Activated CD4-positive, CD25-positive, alpha-beta regulatory T cell treated with anti-CD3 and anti-CD28 coated beads, Interleukin-2, amount 50 U/mL, for 72 hours (primary cell): ENCODE data around the gene TCERG1L.

Experiments
- DNase-seq: peaks from one replicate; pipeline ENCODE4 v3.0.0; 2021

The TCERG1L gene

GRCh38 chr10:131314799-131315198, 3.3 kb upstream of the TCERG1L start:
- no peak for DNase-seq

DNA sequence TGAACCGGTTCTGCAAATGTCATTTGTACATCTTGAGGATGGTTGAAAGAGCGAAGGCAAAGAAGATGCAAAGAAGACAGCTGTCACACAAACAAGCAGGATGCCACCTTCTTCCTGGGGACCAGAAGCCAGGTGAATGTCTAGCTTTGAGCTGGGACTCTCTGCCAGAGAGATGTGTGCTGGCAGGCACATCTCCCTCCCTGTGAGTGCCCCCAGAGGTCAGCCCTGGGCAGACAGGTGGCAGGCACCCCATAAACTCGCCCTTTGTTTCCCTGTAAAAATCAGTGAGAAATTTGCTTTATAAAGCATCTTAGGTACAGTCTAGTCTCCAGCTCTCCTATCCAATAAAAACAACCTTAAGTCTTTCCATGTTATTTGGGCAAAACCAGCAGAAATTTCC, 2.6 kb upstream of the TCERG1L start:
- DNase-seq = no peak

- no peak for DNase-seq
These were observed 1.9 kb upstream of the TCERG1L start for GRCh38 chr10:131313377-131313776.

DNA sequence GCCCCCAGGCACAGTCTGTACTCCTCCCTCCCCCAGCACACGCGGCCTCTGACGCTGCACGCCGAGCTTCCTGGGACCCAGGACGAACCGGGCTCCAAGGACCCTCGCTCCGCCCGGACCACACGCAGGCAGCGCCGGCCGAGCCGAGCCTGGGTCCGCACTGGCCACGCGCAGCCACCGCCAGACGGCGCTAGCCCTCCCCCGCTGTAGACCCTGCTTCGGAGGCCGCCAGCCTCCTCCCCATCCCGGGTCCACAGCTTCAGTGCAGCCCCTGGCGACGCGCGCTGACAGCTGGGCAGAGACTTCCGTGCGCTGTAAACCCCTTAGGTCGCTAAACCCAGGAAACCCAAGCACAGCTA, 936 bp upstream of the TCERG1L start:
- no peak for DNase-seq

DNA sequence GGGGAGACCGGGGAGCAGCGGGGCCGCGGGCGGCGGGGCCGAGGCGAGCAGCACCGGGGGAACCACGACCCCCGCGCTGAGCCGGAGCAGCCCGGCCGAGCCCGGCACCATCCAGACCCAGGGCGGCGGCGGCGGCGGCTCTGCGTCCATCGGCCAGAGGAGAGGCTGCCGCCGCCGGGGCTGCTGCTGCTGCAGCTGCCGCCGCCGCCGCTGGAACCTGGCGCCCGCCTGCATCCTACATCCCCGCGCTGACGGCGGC, 190 bp downstream of the TCERG1L start:
- DNase-seq = no peak

GRCh38 chr10:131310551-131311401, 745 bp downstream of the TCERG1L start:
- no peak for DNase-seq

- DNase-seq = no peak
These were observed 1.4 kb downstream of the TCERG1L start for GRCh38 chr10:131310142-131310541.

- DNase-seq = no peak
These were observed 11.0 kb downstream of the TCERG1L start for GRCh38 chr10:131300508-131300907.

GRCh38 chr10:131290781-131291180, 20.7 kb downstream of the TCERG1L start:
- no peak for DNase-seq

DNA sequence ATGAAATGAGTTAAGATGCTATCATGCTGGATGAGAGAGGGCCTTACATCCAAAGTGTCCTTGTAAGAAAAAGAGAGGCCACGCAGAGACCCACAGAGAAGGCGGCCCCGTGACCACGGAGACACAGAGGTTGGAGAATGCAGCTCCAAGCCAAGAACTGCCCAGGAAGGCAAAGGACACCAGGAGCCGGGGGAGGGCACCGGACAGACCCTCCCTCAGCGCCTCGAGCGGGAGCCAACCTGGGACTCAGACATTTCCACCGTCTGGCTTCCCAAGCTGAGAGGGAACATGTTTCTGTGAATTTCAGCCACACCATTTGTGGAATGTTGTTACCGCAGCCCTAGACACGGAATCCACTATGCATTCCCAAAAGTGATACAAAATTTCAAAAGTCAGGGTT, 22.9 kb downstream of the TCERG1L start:
- no peak for DNase-seq

GRCh38 chr10:131282961-131283360, 28.6 kb downstream of the TCERG1L start:
- DNase-seq = no peak

DNA sequence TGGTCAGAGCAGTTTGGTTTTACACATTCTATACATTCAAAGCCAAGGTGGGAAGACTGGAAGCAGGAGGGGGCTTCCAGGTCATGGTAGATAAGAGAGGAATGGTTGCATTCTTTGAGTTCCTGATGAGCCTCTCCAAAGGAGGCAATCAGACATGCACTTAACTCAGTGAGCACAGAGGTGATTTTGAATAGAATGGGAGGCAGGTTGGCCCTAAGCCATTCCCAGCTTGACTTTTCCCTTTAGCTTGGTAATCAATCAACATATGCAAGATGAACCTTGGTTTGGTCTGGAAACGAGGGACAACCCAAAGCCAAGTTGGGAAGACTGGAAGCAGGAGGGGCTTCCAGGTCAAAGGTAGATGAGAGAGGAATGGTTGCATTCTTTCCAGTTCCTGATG, 31.4 kb downstream of the TCERG1L start:
- no peak for DNase-seq

- DNase-seq = no peak
These were observed 32.0 kb downstream of the TCERG1L start for GRCh38 chr10:131279516-131279915.

GRCh38 chr10:131277969-131278368, 33.6 kb downstream of the TCERG1L start:
- no peak for DNase-seq

GRCh38 chr10:131277278-131277677, 34.2 kb downstream of the TCERG1L start:
- DNase-seq = no peak

DNA sequence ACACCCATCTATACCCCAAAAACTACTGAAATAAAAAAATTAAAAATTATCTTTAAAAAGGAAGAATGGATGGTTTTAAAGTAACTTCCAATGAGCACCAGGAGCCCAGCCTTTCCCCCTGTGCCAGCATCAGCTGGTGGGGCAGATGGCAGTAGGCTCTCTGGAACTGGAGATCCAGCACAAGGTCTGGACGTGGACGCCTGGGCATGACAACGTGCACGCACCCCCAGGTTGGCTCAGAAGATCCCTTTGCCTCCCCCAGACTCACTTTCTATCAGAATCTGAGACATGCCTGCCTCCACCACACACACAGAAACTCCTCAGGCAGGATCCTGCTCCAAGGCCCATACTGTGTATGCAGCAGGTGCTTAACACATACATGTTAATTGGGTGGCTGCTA, 35.8 kb downstream of the TCERG1L start:
- no peak for DNase-seq

DNA sequence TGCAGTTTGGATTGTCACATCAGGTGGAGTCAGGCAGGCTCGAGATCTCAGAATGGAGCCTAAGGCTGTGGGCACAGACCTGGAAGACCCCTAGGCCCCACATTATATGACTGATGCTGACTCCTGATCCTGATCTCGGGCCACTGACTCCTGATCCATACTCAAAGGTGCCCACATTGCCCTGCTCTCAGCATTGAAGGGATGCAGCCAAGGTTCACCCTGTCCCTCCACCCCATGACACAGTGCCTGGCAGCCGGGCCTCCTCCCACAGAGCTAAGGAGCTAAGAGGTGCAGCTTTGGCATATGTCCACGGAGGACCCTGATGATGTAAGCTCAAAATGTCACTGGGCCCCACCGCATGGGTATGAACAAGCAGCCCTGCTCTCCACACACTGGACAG, 36.6 kb downstream of the TCERG1L start:
- no peak for DNase-seq

DNA sequence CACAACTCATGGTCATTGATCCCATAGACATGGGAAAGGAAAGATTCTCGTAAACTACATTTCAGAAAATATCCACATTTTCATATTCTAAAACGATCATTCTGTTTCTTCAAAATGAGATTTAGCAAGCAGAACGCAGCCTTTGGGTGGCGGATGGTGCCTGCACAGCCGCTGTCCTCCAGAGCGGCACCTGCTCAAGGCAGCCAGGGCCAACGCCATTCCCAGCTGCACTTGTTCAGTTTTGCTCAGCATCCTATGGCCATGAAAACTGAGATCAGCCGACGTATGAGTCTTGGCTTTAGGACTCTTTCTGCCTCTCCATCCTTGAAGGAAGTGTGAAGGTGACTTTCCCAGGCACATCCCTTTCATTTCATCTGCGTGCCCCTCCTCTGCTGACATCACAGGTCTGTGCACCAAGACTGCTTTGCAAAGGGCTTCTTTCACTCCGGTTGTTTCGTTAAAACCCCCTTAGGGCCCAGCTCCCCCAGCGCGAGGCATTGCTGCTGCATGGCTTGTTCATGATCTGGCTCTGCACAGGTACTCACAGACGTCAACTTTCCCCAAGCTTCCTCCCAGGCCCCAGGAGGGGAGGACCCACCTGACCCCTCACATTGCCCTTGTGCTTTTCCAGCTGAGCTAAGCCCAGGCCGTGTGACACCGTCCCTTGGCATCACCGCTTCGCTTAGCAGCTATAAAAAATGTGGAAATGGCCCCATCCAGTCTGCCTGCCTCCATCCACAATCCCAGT, 37.2 kb downstream of the TCERG1L start:
- DNase-seq = no peak

- no peak for DNase-seq
These were observed 38.0 kb downstream of the TCERG1L start for GRCh38 chr10:131273476-131273875.

- no peak for DNase-seq
These were observed 38.5 kb downstream of the TCERG1L start for GRCh38 chr10:131272897-131273451.

GRCh38 chr10:131271966-131272365, 39.6 kb downstream of the TCERG1L start:
- DNase-seq = no peak

DNA sequence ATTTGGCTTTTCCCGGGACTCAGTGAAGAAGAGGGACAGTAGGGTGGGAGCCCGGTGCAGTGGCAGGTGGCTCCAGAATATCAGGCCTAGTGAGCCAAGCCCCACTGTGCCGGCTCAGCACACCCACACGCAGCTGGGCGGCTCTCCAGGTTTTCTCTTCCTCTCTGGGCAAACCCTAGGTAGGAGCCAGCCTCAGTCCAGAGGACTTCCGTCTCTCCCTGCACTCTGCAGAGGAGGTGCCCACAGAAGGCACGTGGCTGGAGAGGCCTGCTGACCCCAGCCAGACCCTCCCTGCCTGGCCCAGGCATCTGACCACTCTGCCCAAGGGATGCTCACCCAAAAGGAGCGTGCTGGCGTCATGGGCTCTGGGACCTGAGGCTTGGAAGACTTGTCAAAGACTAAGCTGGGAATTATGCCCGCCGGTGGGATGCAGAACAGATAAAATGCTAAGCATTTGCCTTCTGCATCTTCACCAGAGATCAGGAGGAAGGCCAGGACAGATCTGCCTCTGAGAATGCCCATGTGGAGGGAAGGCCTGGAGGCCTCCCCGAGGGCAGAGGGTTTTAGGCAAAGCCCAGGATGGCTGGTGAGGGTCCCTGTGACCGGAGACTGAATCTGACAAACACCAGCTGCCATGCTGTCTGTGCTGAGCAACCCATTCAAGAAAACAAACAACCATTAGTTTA, 40.2 kb downstream of the TCERG1L start:
- no peak for DNase-seq

DNA sequence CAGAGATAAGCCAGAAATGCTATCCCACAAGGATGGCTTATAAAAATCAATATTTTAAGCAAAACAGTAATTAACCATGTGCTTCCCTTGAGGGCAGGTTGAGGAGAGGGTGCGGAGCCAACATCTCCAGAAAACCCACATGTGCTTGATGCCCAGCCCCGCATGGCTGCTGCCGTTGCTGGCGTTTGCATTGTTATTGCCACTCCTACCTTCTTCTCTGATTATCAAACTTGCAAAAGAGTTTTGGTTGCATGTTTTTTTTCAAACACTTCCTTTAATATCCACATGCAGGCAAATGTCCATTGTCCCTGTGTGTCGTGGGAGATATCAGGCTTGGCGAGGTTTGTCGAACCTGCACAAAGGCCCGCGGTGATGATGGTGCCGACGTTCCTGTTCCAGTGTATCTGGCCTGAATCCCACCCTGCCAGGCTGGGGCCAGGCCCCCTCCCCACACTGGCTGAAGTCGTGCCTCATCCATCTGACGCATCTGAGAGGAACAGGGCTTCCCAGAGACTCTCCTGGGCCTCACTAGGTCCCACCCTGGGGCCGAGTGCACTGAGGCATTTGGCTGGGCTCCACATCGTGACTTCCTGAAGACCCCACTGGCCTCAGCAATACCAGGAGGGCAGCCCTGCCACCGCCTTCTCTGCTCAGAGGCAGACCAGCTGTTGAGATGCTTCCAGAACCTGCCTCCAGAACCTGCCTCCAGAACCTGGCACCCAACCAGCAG, 40.9 kb downstream of the TCERG1L start:
- no peak for DNase-seq
